Neural crest cell (in vitro differentiated cells): Measurements from ENCODE around the gene LRRC15. TPM values are rescaled to one million over a fixed set of nuclear protein-coding genes. Genes with fewer than 3 reads are reported as not detected.

Source experiments
- DNase-seq: peaks from one replicate; pipeline ENCODE4 v3.0.0; 2021; ENCODE audit warnings: low read depth, mixed read lengths, low spot score
- H3K27ac Mint-ChIP-seq: one replicate; pipeline ENCODE4 v1.8.0; 2021; ENCODE audit warnings: mild to moderate bottlenecking, mixed read lengths; ENCODE audit not compliant: unreplicated experiment
- H3K27me3 Mint-ChIP-seq: 2 replicates; pipeline ENCODE4 v1.8.0; 2021; ENCODE audit warnings: low read depth, mild to moderate bottlenecking, mixed read lengths
- H3K36me3 Mint-ChIP-seq: 2 replicates; pipeline ENCODE4 v1.8.0; 2021; ENCODE audit warnings: low read depth, mild to moderate bottlenecking, mixed read lengths
- H3K4me1 Mint-ChIP-seq: 2 replicates; pipeline ENCODE4 v1.8.0; 2021; ENCODE audit warnings: mixed read lengths
- H3K4me3 Mint-ChIP-seq: one replicate; pipeline ENCODE4 v1.8.0; 2021; ENCODE audit warnings: mild to moderate bottlenecking, mixed read lengths
- H3K9me3 Mint-ChIP-seq: 2 replicates; pipeline ENCODE4 v1.8.0; 2021; ENCODE audit warnings: mixed read lengths
- CTCF ChIP-seq: fragments of 200-600 bp; sonication (generic); conservative IDR thresholded peaks from 2 replicates; pipeline ENCODE4 v1.5.0; 2021; ENCODE audit warnings: antibody characterized with exemption, mild to moderate bottlenecking
- total RNA-seq: library from RNA; stranded (reverse); gene quantifications from 2 replicates; pipeline ENCODE4 v1.2.1, GENCODE V29; 2021

Gene LRRC15
- total RNA-seq, 1 donor from 2014 or later: not detected

- Mint-ChIP-seq H3K4me1 (no peaks in the 10 kb centered on the region), H3K9me3 (no peaks in the 10 kb centered on the region), H3K27ac (no peak overlapping the region), H3K27me3 (peaks cover 34% of the 10 kb centered on the region), H3K36me3 (no peaks in the 10 kb centered on the region), H3K4me3 (no peak overlapping the region)
- DNase-seq: no peak
- no peak for TF ChIP-seq CTCF
Measured at GRCh38 chr3:194326968-194327217, 42.6 kb downstream of the LRRC15 start.

GRCh38 chr3:194326192-194326967 lies 43.2 kb downstream of the LRRC15 start:
- Mint-ChIP-seq H3K27me3 (peaks cover 34% of the 10 kb centered on the region), H3K4me1 (no peaks in the 10 kb centered on the region), H3K9me3 (no peaks in the 10 kb centered on the region), H3K36me3 (no peaks in the 10 kb centered on the region), H3K4me3 (no peak overlapping the region), H3K27ac (no peak overlapping the region)
- no peak for TF ChIP-seq CTCF
- no peak for DNase-seq

- TF ChIP-seq CTCF: no peak
- no peak overlapping the region for H3K27ac Mint-ChIP-seq
- H3K4me3 Mint-ChIP-seq: no peak overlapping the region
- no peak for DNase-seq
- no peaks in the 10 kb centered on the region for H3K36me3 Mint-ChIP-seq
- H3K4me1 Mint-ChIP-seq: no peaks in the 10 kb centered on the region
- peaks cover 34% of the 10 kb centered on the region for H3K27me3 Mint-ChIP-seq
- no peaks in the 10 kb centered on the region for H3K9me3 Mint-ChIP-seq
Measured at GRCh38 chr3:194325424-194326153, 44.0 kb downstream of the LRRC15 start.

- Mint-ChIP-seq H3K4me3 (no peak overlapping the region), H3K36me3 (no peaks in the 10 kb centered on the region), H3K27me3 (peaks cover 34% of the 10 kb centered on the region), H3K27ac (no peak overlapping the region), H3K9me3 (peaks cover under 1% of the 10 kb centered on the region), H3K4me1 (peaks cover 2% of the 10 kb centered on the region)
- TF ChIP-seq CTCF: no peak
- DNase-seq: no peak
Measured at GRCh38 chr3:194324823-194325327, 44.7 kb downstream of the LRRC15 start.

GRCh38 chr3:194323785-194324735 lies 45.5 kb downstream of the LRRC15 start:
- peaks cover 40% of the 10 kb centered on the region for H3K27me3 Mint-ChIP-seq
- peaks cover 5% of the 10 kb centered on the region for H3K9me3 Mint-ChIP-seq
- H3K4me3 Mint-ChIP-seq: no peak overlapping the region
- peaks cover 3% of the 10 kb centered on the region for H3K36me3 Mint-ChIP-seq
- H3K27ac Mint-ChIP-seq: no peak overlapping the region
- DNase-seq: no peak
- no peak for TF ChIP-seq CTCF
- peaks cover 4% of the 10 kb centered on the region for H3K4me1 Mint-ChIP-seq
